GM18520 (cell line): Measurements from ENCODE around the gene ARHGEF38.
"Not testable (repeated sequence)": the region's sequence is repeated elsewhere in the genome, so short reads cannot be mapped to it uniquely, and the experiment has no call there.

ENCODE experiments used
- ATAC-seq: cut with Tn5 transposase; IDR thresholded peaks from one replicate; pipeline ENCODE4 v1.9.1; 2021; ENCODE audit not compliant: unreplicated experiment

Gene ARHGEF38

GRCh38 chr4:105710012-105710600 lies 157.7 kb downstream of the ARHGEF38 start:
- ATAC-seq, result no peak

GRCh38 chr4:105710678-105711077 lies 158.3 kb downstream of the ARHGEF38 start:
- ATAC-seq, result no peak

DNA sequence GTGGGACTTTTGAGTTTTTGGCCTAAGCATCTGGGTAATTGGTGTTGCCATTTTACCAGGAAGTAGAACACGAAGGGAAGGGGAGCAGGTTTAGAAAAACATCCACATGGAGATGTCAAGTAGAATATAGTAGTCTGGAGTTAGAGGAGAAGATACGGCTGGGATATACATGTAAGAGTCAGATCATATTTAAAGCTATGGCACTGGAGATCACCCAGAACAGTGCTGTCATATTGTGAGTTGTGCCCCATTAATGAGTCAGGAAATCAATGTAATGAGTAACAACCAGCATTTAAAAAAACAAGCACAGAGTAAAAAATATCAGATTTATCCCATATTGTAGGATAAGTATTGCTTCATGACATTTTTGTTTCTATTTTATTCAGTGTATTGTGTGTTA lies 160.3 kb downstream of the ARHGEF38 start:
- ATAC-seq, result no peak

DNA sequence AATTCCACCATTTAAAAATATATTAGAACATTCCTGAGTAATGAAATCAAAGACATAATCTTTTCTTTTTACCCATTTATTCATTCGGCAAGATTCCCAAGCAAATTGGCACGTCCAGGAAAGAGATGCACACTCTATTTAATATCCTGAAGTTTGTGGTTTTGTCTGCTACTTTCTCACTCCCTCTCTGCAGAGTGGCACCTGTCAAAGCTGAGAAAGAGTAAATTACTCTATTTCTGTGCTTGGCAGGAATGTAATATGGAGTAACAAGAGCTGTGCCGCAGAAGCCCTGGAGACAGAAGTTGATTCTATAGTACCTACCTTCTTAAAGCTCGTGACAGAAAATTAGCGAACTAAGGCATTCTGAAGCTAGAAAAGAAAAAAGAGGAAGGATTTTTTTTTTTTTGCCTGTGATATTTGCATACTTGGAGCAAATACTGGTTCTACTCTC lies 161.7 kb downstream of the ARHGEF38 start:
- ATAC-seq, result peak; percentile 53

GRCh38 chr4:105714932-105715331 lies 162.5 kb downstream of the ARHGEF38 start:
- no peak for ATAC-seq

- ATAC-seq, result no peak
Measured at GRCh38 chr4:105715692-105716278, 163.4 kb downstream of the ARHGEF38 start.

- ATAC-seq, result no peak
Measured at GRCh38 chr4:105719204-105719603, 166.8 kb downstream of the ARHGEF38 start.

DNA sequence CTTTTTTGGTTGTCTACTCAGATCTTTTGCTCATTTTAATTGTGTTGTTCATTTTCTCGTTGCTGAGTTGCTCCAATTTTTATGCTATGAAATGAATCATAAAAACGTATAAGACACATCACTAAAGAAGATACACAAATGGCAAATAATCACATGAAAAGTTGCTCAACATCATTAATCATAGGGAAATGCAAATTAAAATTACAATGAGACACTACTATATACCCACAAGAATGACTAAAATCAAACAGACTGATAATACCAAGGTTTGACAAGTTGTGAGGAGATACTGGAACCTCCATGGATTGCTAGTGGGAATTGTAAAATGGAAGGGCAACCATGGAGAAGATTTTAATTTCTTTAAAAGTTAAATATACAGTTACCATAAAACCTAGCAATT lies 173.2 kb downstream of the ARHGEF38 start:
- no peak for ATAC-seq

- ATAC-seq, result not testable (repeated sequence)
Measured at GRCh38 chr4:105729895-105730294, 177.5 kb downstream of the ARHGEF38 start.
